HL-60 (cell line): ENCODE results near the gene LMF1.

Source experiments
- DNase-seq, 2 experiments: peaks; one replicate each; pipeline ENCODE4 v3.0.0-alpha.2; 2010 to 2020; ENCODE audit warnings: low read depth in 1 of 2, low spot score in 1 of 2
- H3K27ac ChIP-seq: fragments of 250-450 bp; sonication (Bioruptor Pico); replicated peaks from 2 replicates; pipeline ENCODE4 v1.5.1; 2020; ENCODE audit warnings: mild to moderate bottlenecking, moderate library complexity
- H3K27me3 ChIP-seq: fragments of 250-450 bp; sonication (Bioruptor Pico); 2 replicates; pipeline ENCODE4 v1.5.1; 2021; ENCODE audit warnings: mild to moderate bottlenecking, moderate library complexity; ENCODE audit not compliant: insufficient read depth, poor library complexity, severe bottlenecking
- H3K4me3 ChIP-seq: replicated peaks from 2 replicates; pipeline ENCODE4 v1.5.1; 2011; ENCODE audit warnings: mild to moderate bottlenecking, control low read depth, low read length; ENCODE audit not compliant: insufficient read depth
- CTCF ChIP-seq: IDR thresholded peaks from one replicate; pipeline ENCODE4 v1.5.1; 2011; ENCODE audit warnings: low read length, control low read depth, inconsistent platforms; ENCODE audit not compliant: insufficient read depth
- GABPA ChIP-seq: IDR thresholded peaks from 2 replicates; pipeline ENCODE4 v1.6.1; 2012; ENCODE audit warnings: low read depth
- POLR2AphosphoS5 ChIP-seq: IDR thresholded peaks from 2 replicates; pipeline ENCODE4 v1.6.1; 2012; ENCODE audit warnings: low read depth
- REST ChIP-seq: IDR thresholded peaks from 2 replicates; pipeline ENCODE4 v1.6.1; 2012; ENCODE audit warnings: low read depth; ENCODE audit not compliant: insufficient replicate concordance
- SPI1 ChIP-seq: IDR thresholded peaks from 2 replicates; pipeline ENCODE4 v1.6.1; 2012; ENCODE audit warnings: low read depth, mild to moderate bottlenecking, borderline replicate concordance

LMF1 gene

GRCh38 chr16:897200-897543, 73.6 kb downstream of the LMF1 start:
- no peak overlapping the region for H3K4me3 ChIP-seq
- no peaks in the 10 kb centered on the region for H3K27me3 ChIP-seq
- no peak for DNase-seq
- TF ChIP-seq SPI1 (no peak), CTCF (no peak), REST (no peak), GABPA (no peak), POLR2AphosphoS5 (no peak)
- H3K27ac ChIP-seq, result no peak overlapping the region

- TF ChIP-seq GABPA, result no peak
- no peak for TF ChIP-seq REST
- no peak for TF ChIP-seq SPI1
- TF ChIP-seq POLR2AphosphoS5, result no peak
- no peak for TF ChIP-seq CTCF
- no peak for DNase-seq
- Histone ChIP-seq H3K27ac (no peak overlapping the region), H3K27me3 (no peaks in the 10 kb centered on the region), H3K4me3 (no peak overlapping the region)
Measured at GRCh38 chr16:896261-897199, 74.3 kb downstream of the LMF1 start.

GRCh38 chr16:895371-895770, 75.4 kb downstream of the LMF1 start:
- Histone ChIP-seq H3K27ac (no peak overlapping the region), H3K27me3 (no peaks in the 10 kb centered on the region), H3K4me3 (no peak overlapping the region)
- no peak for DNase-seq
- TF ChIP-seq GABPA (no peak), CTCF (no peak), SPI1 (no peak), REST (no peak), POLR2AphosphoS5 (no peak)
